A549 (cell line): Measurements from ENCODE around the gene SCARB1.

Experiments
- CEBPB ChIP-seq, 2 experiments: fragments of >200 bp in 1 of 2; sonication (Bioruptor Twin) in 1 of 2; formaldehyde crosslinking in 1 of 2; IDR thresholded peaks; 2 replicates each; pipeline ENCODE4 v1.6.1; 2012 to 2016
- CTCF ChIP-seq: fragments of >200 bp; sonication (Bioruptor Twin); formaldehyde crosslinking; IDR thresholded peaks from 3 replicates; pipeline ENCODE4 v1.5.1; 2016
- ESRRA ChIP-seq: fragments of 150-350 bp; IDR thresholded peaks from 2 replicates; pipeline ENCODE4 v1.6.1; 2014; ENCODE audit warnings: mild to moderate bottlenecking, low read length, borderline replicate concordance
- HDAC2 ChIP-seq: fragments of 200-600 bp; sonication (generic); IDR thresholded peaks from 2 replicates; pipeline ENCODE4 v1.6.1; 2016
- JUNB ChIP-seq: fragments of >200 bp; sonication (Bioruptor Twin); formaldehyde crosslinking; IDR thresholded peaks from 2 replicates; pipeline ENCODE4 v1.6.1; 2016
- KDM1A ChIP-seq: fragments of 200-600 bp; sonication (generic); IDR thresholded peaks from 2 replicates; pipeline ENCODE4 v1.6.1; 2016; ENCODE audit warnings: low read depth, mild to moderate bottlenecking
- MYC ChIP-seq: IDR thresholded peaks from 2 replicates; pipeline ENCODE4 v1.6.1; 2012; ENCODE audit warnings: mild to moderate bottlenecking, inconsistent platforms, low read length, improper control_type of control experiment, borderline replicate concordance
- PHF8 ChIP-seq: fragments of 200-600 bp; sonication (generic); IDR thresholded peaks from 2 replicates; pipeline ENCODE4 v1.6.1; 2016; ENCODE audit warnings: low read depth, mild to moderate bottlenecking, antibody characterized with exemption, moderate library complexity, borderline replicate concordance
- POLR2A ChIP-seq: IDR thresholded peaks from 2 replicates; pipeline ENCODE4 v1.6.1; 2012; ENCODE audit warnings: mild to moderate bottlenecking, low read length
- SMC3 ChIP-seq: fragments of >200 bp; sonication (Bioruptor Twin); formaldehyde crosslinking; IDR thresholded peaks from 3 replicates; pipeline ENCODE4 v1.6.1; 2018; ENCODE audit warnings: inconsistent platforms
- USF2 ChIP-seq: fragments of 450-650 bp; IDR thresholded peaks from 2 replicates; pipeline ENCODE4 v1.6.1; 2014; ENCODE audit warnings: antibody characterized with exemption
- ZSCAN20 ChIP-seq: fragments of 250-450 bp; sonication (Bioruptor Pico); IDR thresholded peaks from 2 replicates; pipeline ENCODE4 v1.8.0; 2022; ENCODE audit warnings: mild to moderate bottlenecking, moderate library complexity
- TF ChIP-seq, protein P1 (sequence below): fragments of 250-450 bp; sonication (Bioruptor Pico); IDR thresholded peaks from 2 replicates; pipeline ENCODE4 v1.5.0; 2021; ENCODE audit warnings: mild to moderate bottlenecking, moderate library complexity, borderline replicate concordance

GRCh38 chr12:124741211-124741610 is 122.5 kb downstream of the SCARB1 start:
- TF ChIP-seq SMC3 (no peak), CTCF (no peak), ESRRA (no peak), CEBPB (IDR thresholded peaks at IDR 0.05) (no peak), POLR2A (no peak), JUNB (no peak), HDAC2 (no peak), KDM1A (0 out of 2 replicates have a peak, but pooled peaks have one; percentile 61), PHF8 (no peak), MYC (no peak), ZSCAN20 (CRISPR knock-in tag) (no peak), USF2 (no peak)
- TF ChIP-seq, protein P1, sequence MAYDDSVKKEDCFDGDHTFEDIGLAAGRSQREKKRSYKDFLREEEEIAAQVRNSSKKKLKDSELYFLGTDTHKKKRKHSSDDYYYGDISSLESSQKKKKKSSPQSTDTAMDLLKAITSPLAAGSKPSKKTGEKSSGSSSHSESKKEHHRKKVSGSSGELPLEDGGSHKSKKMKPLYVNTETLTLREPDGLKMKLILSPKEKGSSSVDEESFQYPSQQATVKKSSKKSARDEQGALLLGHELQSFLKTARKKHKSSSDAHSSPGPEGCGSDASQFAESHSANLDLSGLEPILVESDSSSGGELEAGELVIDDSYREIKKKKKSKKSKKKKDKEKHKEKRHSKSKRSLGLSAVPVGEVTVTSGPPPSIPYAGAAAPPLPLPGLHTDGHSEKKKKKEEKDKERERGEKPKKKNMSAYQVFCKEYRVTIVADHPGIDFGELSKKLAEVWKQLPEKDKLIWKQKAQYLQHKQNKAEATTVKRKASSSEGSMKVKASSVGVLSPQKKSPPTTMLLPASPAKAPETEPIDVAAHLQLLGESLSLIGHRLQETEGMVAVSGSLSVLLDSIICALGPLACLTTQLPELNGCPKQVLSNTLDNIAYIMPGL (CRISPR knock-in tag) = no peak
